HTERT RPE-1 (cell line): Measurements from ENCODE around the gene NFATC1.

ENCODE experiments used
- in situ Hi-C: fragments of 300-500 bp; cut with MboI; formaldehyde crosslinking; loops from 4 replicates; pipeline ENCODE4 v1.14.3; 2020; ENCODE audit warnings: low sequenced_read_pairs

The NFATC1 gene

GRCh38 chr18:79420033-79420745, 24.5 kb downstream of the NFATC1 start:
- in situ Hi-C loops, result no loop called here

GRCh38 chr18:79421275-79421857, 25.6 kb downstream of the NFATC1 start:
- in situ Hi-C loops, result no loop called here

- in situ Hi-C loops, result no loop called here
Observed at GRCh38 chr18:79422022-79422782, 26.5 kb downstream of the NFATC1 start.

- in situ Hi-C loops, result no loop called here
Observed at GRCh38 chr18:79422783-79423165, 27.0 kb downstream of the NFATC1 start.

- in situ Hi-C loops, result no loop called here
Observed at GRCh38 chr18:79423211-79424007, 27.7 kb downstream of the NFATC1 start.

GRCh38 chr18:79424008-79424565, 28.4 kb downstream of the NFATC1 start:
- in situ Hi-C loops, result no loop called here

- in situ Hi-C loops, result no loop called here
Observed at GRCh38 chr18:79424880-79425568, 29.3 kb downstream of the NFATC1 start.

- in situ Hi-C loops, result no loop called here
Observed at GRCh38 chr18:79425569-79425886, 29.8 kb downstream of the NFATC1 start.

GRCh38 chr18:79426376-79427300, 30.9 kb downstream of the NFATC1 start:
- in situ Hi-C loops, result no loop called here

GRCh38 chr18:79427368-79428225, 31.9 kb downstream of the NFATC1 start:
- in situ Hi-C loops, result no loop called here

- in situ Hi-C loops, result no loop called here
Observed at GRCh38 chr18:79428287-79428686, 32.6 kb downstream of the NFATC1 start.

GRCh38 chr18:79429381-79429780, 33.7 kb downstream of the NFATC1 start:
- in situ Hi-C loops, result no loop called here

GRCh38 chr18:79429785-79430281, 34.1 kb downstream of the NFATC1 start:
- in situ Hi-C loops, result no loop called here

GRCh38 chr18:79432376-79433120, 36.8 kb downstream of the NFATC1 start:
- in situ Hi-C loops, result no loop called here

GRCh38 chr18:79433431-79433830, 37.7 kb downstream of the NFATC1 start:
- in situ Hi-C loops, result no loop called here

GRCh38 chr18:79434607-79435401, 39.1 kb downstream of the NFATC1 start:
- in situ Hi-C loops, result no loop called here
